Body of pancreas (tissue), 4 donors: ENCODE data around the gene TMPRSS11D. TPM values are rescaled to one million over a fixed set of nuclear protein-coding genes. Genes with fewer than 3 reads are reported as not detected.

Experiments used
- ATAC-seq: fragments of 150-250 bp; one replicate; pipeline ENCODE4 v1.9.1; 2016
- DNase-seq, 4 donors: peaks; one replicate each; pipeline ENCODE4 v3.0.0-alpha.2; 2019
- H3K27ac ChIP-seq, 4 donors: fragments of 200-600 bp; sonication (generic); 1 replicate in 3 of 4; 2 replicates in 1 of 4; pipeline versions ENCODE4 v1.5.1 to v1.6.1; 2016 to 2019; ENCODE audit warnings: mild to moderate bottlenecking in 1 of 4, mixed read lengths in 1 of 4, moderate library complexity in 1 of 4
- H3K27me3 ChIP-seq, 2 donors: fragments of 200-600 bp; sonication (generic); one replicate each; pipeline ENCODE4 v1.6.0; 2016; ENCODE audit warnings: mild to moderate bottlenecking in 1 of 2
- H3K36me3 ChIP-seq, 2 donors: fragments of 200-600 bp; sonication (generic); replicated peaks in 1 of 2; 2 replicates each; pipeline ENCODE4 v1.5.1; 2016; ENCODE audit warnings: low read depth in 2 of 2; ENCODE audit not compliant: insufficient read depth in 1 of 2
- H3K4me1 ChIP-seq: fragments of 200-600 bp; sonication (generic); one replicate; pipeline ENCODE4 v1.6.0; 2016
- H3K4me3 ChIP-seq, 2 donors: fragments of 200-600 bp; sonication (generic); 1 replicate in 1 of 2; 2 replicates in 1 of 2; pipeline ENCODE4 v1.5.1; 2016 to 2019
- H3K9me3 ChIP-seq, 3 donors: fragments of 200-600 bp; sonication (generic); 1 replicate in 2 of 3; 2 replicates in 1 of 3; pipeline ENCODE4 v1.5.1; 2016
- CTCF ChIP-seq, 7 experiments: fragments of 450-650 bp in 4 of 7; fragments of 200-600 bp in 3 of 7; sonication (generic) in 3 of 7; IDR thresholded peaks; one replicate each; pipeline ENCODE4 v1.5.1; 2016 to 2019; ENCODE audit warnings: antibody characterized with exemption in 7 of 7
- POLR2A ChIP-seq, 3 donors: fragments of 450-650 bp; IDR thresholded peaks; one replicate each; pipeline ENCODE4 v1.6.1; 2016; ENCODE audit warnings: antibody characterized with exemption in 3 of 3, mild to moderate bottlenecking in 2 of 3
- WGBS, 2 donors: methylation state at CpG; one replicate each; pipeline ENCODE4 v1.1.5; 2017; 5-methylcytosine and 5-hydroxymethylcytosine counted together
- intact Hi-C: fragments of 100-400 bp; cut with DNase I; formaldehyde crosslinking; loops from one replicate; pipeline ENCODE4 v1.15.1; 2023
- total RNA-seq, 2 donors: library from RNA; depleted of rRNA; stranded (reverse); fragments of >200 nt; gene quantifications; one replicate each; pipeline ENCODE4 v1.1.0, GENCODE V29; 2016

TMPRSS11D gene
- total RNA-seq, 2 donors from 2014 or later, result not detected

- H3K27ac ChIP-seq, result no peak overlapping the region
- H3K27me3 ChIP-seq, result no peaks in the 10 kb centered on the region
- H3K4me3 ChIP-seq, result no peak overlapping the region
- no peaks in the 10 kb centered on the region for H3K36me3 ChIP-seq
- no peaks in the 10 kb centered on the region for H3K4me1 ChIP-seq
- ATAC-seq, result no peak
- no peak for DNase-seq
- no peaks in the 10 kb centered on the region for H3K9me3 ChIP-seq
- TF ChIP-seq CTCF (IDR thresholded peaks at IDR 0.05) (no peak), POLR2A (IDR thresholded peaks at IDR 0.05) (no peak)
- intact Hi-C loops, result no loop called here
Observed at GRCh38 chr4:67884701-67885100, 899 bp upstream of the TMPRSS11D start.

GRCh38 chr4:67883458-67883857 lies 344 bp downstream of the TMPRSS11D start:
- Histone ChIP-seq H3K4me3 (no peak overlapping the region), H3K27me3 (no peaks in the 10 kb centered on the region), H3K9me3 (no peaks in the 10 kb centered on the region), H3K36me3 (no peaks in the 10 kb centered on the region), H3K27ac (no peak overlapping the region), H3K4me1 (no peaks in the 10 kb centered on the region)
- intact Hi-C loops, result no loop called here
- DNase-seq (no peak), ATAC-seq (no peak)
- TF ChIP-seq CTCF (IDR thresholded peaks at IDR 0.05), result no peak
- TF ChIP-seq POLR2A (IDR thresholded peaks at IDR 0.05), result no peak
- 65 to 81% methylated on average over 5 of the region's 5 CpGs for WGBS, 2 donors

GRCh38 chr4:67880866-67881610 lies 2.8 kb downstream of the TMPRSS11D start:
- no peak for TF ChIP-seq CTCF (IDR thresholded peaks at IDR 0.05)
- no peak for TF ChIP-seq POLR2A (IDR thresholded peaks at IDR 0.05)
- H3K9me3 ChIP-seq, result no peaks in the 10 kb centered on the region
- H3K36me3 ChIP-seq, result no peaks in the 10 kb centered on the region
- intact Hi-C loops, result no loop called here
- no peaks in the 10 kb centered on the region for H3K4me1 ChIP-seq
- H3K27ac ChIP-seq, result no peak overlapping the region
- no peak for DNase-seq
- ATAC-seq, result no peak
- no peaks in the 10 kb centered on the region for H3K27me3 ChIP-seq
- 62 to 86% methylated on average over 1 of the region's 1 CpG for WGBS, 2 donors
- H3K4me3 ChIP-seq, result no peak overlapping the region

GRCh38 chr4:67879486-67879885 lies 4.3 kb downstream of the TMPRSS11D start:
- TF ChIP-seq POLR2A (IDR thresholded peaks at IDR 0.05), result no peak
- no peak for TF ChIP-seq CTCF (IDR thresholded peaks at IDR 0.05)
- ATAC-seq, result no peak
- 77 to 91% methylated on average over 3 of the region's 3 CpGs for WGBS, 2 donors

GRCh38 chr4:67877086-67877485 lies 6.7 kb downstream of the TMPRSS11D start:
- intact Hi-C loops, result loop anchor here (5.0 kb wide), 1 partner anchor 295 kb away; no protein-coding TSS in a partner anchor
- TF ChIP-seq POLR2A (IDR thresholded peaks at IDR 0.05) (no peak), CTCF (IDR thresholded peaks at IDR 0.05) (no peak)
- Histone ChIP-seq H3K4me3 (no peak overlapping the region), H3K36me3 (no peaks in the 10 kb centered on the region), H3K9me3 (no peaks in the 10 kb centered on the region), H3K27ac (no peak overlapping the region), H3K27me3 (no peaks in the 10 kb centered on the region), H3K4me1 (no peaks in the 10 kb centered on the region)
- no peak for DNase-seq
- 74 to 81% methylated on average over 3 of the region's 3 CpGs for WGBS, 2 donors
- ATAC-seq, result no peak

More at GRCh38 chr4:67879486-67879885, 4.3 kb downstream of the TMPRSS11D start:
- Histone ChIP-seq H3K4me3 (no peak overlapping the region), H3K9me3 (no peaks in the 10 kb centered on the region), H3K4me1 (no peaks in the 10 kb centered on the region), H3K27me3 (no peaks in the 10 kb centered on the region), H3K36me3 (no peaks in the 10 kb centered on the region), H3K27ac (no peak overlapping the region)
- DNase-seq, result no peak
- intact Hi-C loops, result loop anchor here (5.0 kb wide), 1 partner anchor 293 kb away; no protein-coding TSS in a partner anchor
